GM23338 (cell line): ENCODE results near the gene EPB41L4A. TPM values are rescaled to one million over a fixed set of nuclear protein-coding genes. Genes with fewer than 3 reads are reported as not detected.

Experiments used
- ATAC-seq: fragments of 200-7000 bp; cut with Tn5 transposase; 3 replicates; pipeline ENCODE4 v1.9.1; 2020
- DNase-seq: peaks from one replicate; pipeline ENCODE4 v3.0.0-alpha.2; 2015; ENCODE audit warnings: low spot score
- H2AFZ ChIP-seq: fragments of 200-600 bp; sonication (generic); 2 replicates; pipeline ENCODE4 v1.8.0; 2016; ENCODE audit warnings: antibody characterized with exemption, mild to moderate bottlenecking, moderate library complexity
- H3F3A ChIP-seq: fragments of 200-600 bp; sonication (generic); replicated peaks from 2 replicates; pipeline ENCODE4 v1.8.0; 2017; ENCODE audit warnings: antibody characterized with exemption, mixed run types, low read depth
- H3K27ac ChIP-seq: fragments of 200-600 bp; sonication (generic); 2 replicates; pipeline ENCODE4 v1.6.1; 2016; ENCODE audit warnings: low read depth
- H3K27me3 ChIP-seq: fragments of 200-600 bp; sonication (generic); 2 replicates; pipeline ENCODE4 v1.8.0; 2016; ENCODE audit warnings: mild to moderate bottlenecking, mixed run types, moderate library complexity; ENCODE audit not compliant: insufficient read depth
- H3K36me3 ChIP-seq: fragments of 200-600 bp; sonication (generic); 2 replicates; pipeline ENCODE4 v1.8.0; 2016; ENCODE audit warnings: mild to moderate bottlenecking; ENCODE audit not compliant: insufficient read depth
- H3K4me1 ChIP-seq: fragments of 200-600 bp; sonication (generic); 2 replicates; pipeline ENCODE4 v1.8.0; 2016; ENCODE audit warnings: mild to moderate bottlenecking, moderate library complexity; ENCODE audit not compliant: insufficient read depth
- H3K4me2 ChIP-seq: fragments of 200-600 bp; sonication (generic); 2 replicates; pipeline ENCODE4 v1.7.1; 2017; ENCODE audit warnings: mixed run types
- H3K4me3 ChIP-seq: fragments of 200-600 bp; sonication (generic); 2 replicates; pipeline ENCODE4 v1.6.1; 2016; ENCODE audit warnings: mixed run types
- H3K79me2 ChIP-seq: fragments of 200-600 bp; sonication (generic); replicated peaks from 2 replicates; pipeline ENCODE4 v1.8.0; 2017; ENCODE audit warnings: mild to moderate bottlenecking; ENCODE audit not compliant: insufficient read depth
- H3K9me2 ChIP-seq: fragments of 200-600 bp; sonication (generic); 2 replicates; pipeline ENCODE4 v1.8.0; 2017; ENCODE audit not compliant: insufficient read depth
- H4K20me1 ChIP-seq: fragments of 200-600 bp; sonication (generic); replicated peaks from 2 replicates; pipeline ENCODE4 v1.8.0; 2017; ENCODE audit warnings: mild to moderate bottlenecking; ENCODE audit not compliant: insufficient read depth
- H3K27ac Mint-ChIP-seq: 2 replicates; pipeline ENCODE4 v1.8.0; 2020; ENCODE audit warnings: inconsistent platforms, mild to moderate bottlenecking, moderate library complexity, mixed read lengths
- H3K27me3 Mint-ChIP-seq: 3 replicates; pipeline ENCODE4 v1.8.0; 2022; ENCODE audit warnings: low read depth, mild to moderate bottlenecking, moderate library complexity, mixed read lengths, inconsistent platforms; ENCODE audit not compliant: insufficient read depth, poor library complexity
- H3K36me3 Mint-ChIP-seq: 3 replicates; pipeline ENCODE4 v1.8.0; 2021; ENCODE audit warnings: low read depth, mild to moderate bottlenecking, inconsistent platforms, moderate library complexity, mixed read lengths
- H3K4me1 Mint-ChIP-seq: 3 replicates; pipeline ENCODE4 v1.8.0; 2020; ENCODE audit warnings: mild to moderate bottlenecking, inconsistent platforms, mixed read lengths
- H3K4me3 Mint-ChIP-seq: 3 replicates; pipeline ENCODE4 v1.8.0; 2021; ENCODE audit warnings: moderate library complexity, mild to moderate bottlenecking, inconsistent platforms, mixed read lengths
- H3K9me3 Mint-ChIP-seq: 3 replicates; pipeline ENCODE4 v1.8.0; 2020; ENCODE audit warnings: moderate library complexity, mild to moderate bottlenecking, inconsistent platforms, mixed read lengths
- EZH2 ChIP-seq: fragments of 200-600 bp; sonication (generic); IDR thresholded peaks from one replicate; pipeline ENCODE4 v1.8.0; 2017; ENCODE audit warnings: antibody characterized with exemption, mild to moderate bottlenecking, low read depth; ENCODE audit not compliant: unreplicated experiment
- EZH2phosphoT487 ChIP-seq: fragments of 200-600 bp; sonication (generic); IDR thresholded peaks from one replicate; pipeline ENCODE4 v1.8.1; 2018; ENCODE audit warnings: antibody characterized with exemption; ENCODE audit not compliant: unreplicated experiment
- JUNB ChIP-seq: IDR thresholded peaks from one replicate; pipeline ENCODE4 v1.6.1; 2016; ENCODE audit warnings: antibody characterized with exemption; ENCODE audit not compliant: unreplicated experiment
- NANOG ChIP-seq: IDR thresholded peaks from 2 replicates; pipeline ENCODE4 v1.6.1; 2016; ENCODE audit warnings: antibody characterized with exemption, borderline replicate concordance
- POLR2AphosphoS5 ChIP-seq: IDR thresholded peaks from 2 replicates; pipeline ENCODE4 v1.6.1; 2016; ENCODE audit warnings: antibody characterized with exemption, low read depth
- STAT1 ChIP-seq: IDR thresholded peaks from one replicate; pipeline ENCODE4 v1.6.1; 2016; ENCODE audit warnings: antibody characterized with exemption; ENCODE audit not compliant: unreplicated experiment
- ZNF114 ChIP-seq: fragments of 250-450 bp; sonication (Bioruptor Pico); IDR thresholded peaks from 2 replicates; pipeline ENCODE4 v1.5.0; 2020; ENCODE audit warnings: mild to moderate bottlenecking, moderate library complexity
- polyA plus RNA-seq: library from polyadenylated mRNA; unstranded; fragments of >200 nt; fragmentation: Nextera tagmentation; extraction: Ambion mirVana; gene quantifications from 2 replicates; pipeline ENCODE4 v1.2.1, GENCODE V29; 2016
- total RNA-seq: library from RNA; depleted of rRNA; stranded (reverse); fragments of >200 nt; shearing (Covaris generic); gene quantifications from 2 replicates; pipeline ENCODE4 v1.2.3, GENCODE V29; 2014
- TF ChIP-seq, protein P1 (sequence below), 2 experiments: fragments of 200-600 bp in 1 of 2; sonication (generic) in 1 of 2; conservative IDR thresholded peaks; 2 replicates each; pipeline versions ENCODE4 v1.5.1 to v1.6.1; 2016 to 2017; ENCODE audit warnings: antibody characterized with exemption in 2 of 2, low read depth in 2 of 2, mild to moderate bottlenecking in 2 of 2, moderate library complexity in 1 of 2
- TF ChIP-seq, protein P2 (sequence below): IDR thresholded peaks from one replicate; pipeline ENCODE4 v1.6.1; 2018; ENCODE audit warnings: antibody characterized with exemption; ENCODE audit not compliant: unreplicated experiment
- TF ChIP-seq, protein P3 (sequence below): IDR thresholded peaks from 2 replicates; pipeline ENCODE4 v1.6.1; 2016; ENCODE audit warnings: antibody characterized with exemption
- TF ChIP-seq, protein P4 (sequence below): fragments of 250-450 bp; sonication (Bioruptor Pico); IDR thresholded peaks from 2 replicates; pipeline ENCODE4 v1.5.0; 2020; ENCODE audit warnings: mild to moderate bottlenecking, moderate library complexity

EPB41L4A gene
- total and polyA plus RNA-seq, 2 experiments from 2014 or later = 5.7 to 6.0 TPM

DNA sequence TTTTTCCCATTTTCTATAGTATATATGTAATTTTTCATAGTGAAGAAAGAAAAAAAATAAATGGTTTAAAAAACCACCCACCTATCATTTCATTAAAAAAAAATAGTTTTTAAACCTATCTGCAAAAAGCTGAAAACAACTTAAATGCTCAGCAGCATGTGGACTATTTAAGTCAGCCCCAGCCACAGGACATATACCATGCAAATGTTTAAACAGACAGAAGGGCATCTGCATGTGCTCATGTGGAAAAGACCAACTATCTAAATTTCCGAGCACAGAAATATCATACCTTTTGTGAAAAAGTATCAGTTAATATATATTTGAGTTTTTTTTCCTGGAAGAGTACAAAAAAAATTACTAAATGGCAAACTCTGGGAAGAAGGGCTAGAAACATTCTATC lies 143.4 kb downstream of the EPB41L4A start (continued):
- TF ChIP-seq NANOG (no peak), EZH2phosphoT487 (no peak), POLR2AphosphoS5 (no peak)
- TF ChIP-seq, protein P1, sequence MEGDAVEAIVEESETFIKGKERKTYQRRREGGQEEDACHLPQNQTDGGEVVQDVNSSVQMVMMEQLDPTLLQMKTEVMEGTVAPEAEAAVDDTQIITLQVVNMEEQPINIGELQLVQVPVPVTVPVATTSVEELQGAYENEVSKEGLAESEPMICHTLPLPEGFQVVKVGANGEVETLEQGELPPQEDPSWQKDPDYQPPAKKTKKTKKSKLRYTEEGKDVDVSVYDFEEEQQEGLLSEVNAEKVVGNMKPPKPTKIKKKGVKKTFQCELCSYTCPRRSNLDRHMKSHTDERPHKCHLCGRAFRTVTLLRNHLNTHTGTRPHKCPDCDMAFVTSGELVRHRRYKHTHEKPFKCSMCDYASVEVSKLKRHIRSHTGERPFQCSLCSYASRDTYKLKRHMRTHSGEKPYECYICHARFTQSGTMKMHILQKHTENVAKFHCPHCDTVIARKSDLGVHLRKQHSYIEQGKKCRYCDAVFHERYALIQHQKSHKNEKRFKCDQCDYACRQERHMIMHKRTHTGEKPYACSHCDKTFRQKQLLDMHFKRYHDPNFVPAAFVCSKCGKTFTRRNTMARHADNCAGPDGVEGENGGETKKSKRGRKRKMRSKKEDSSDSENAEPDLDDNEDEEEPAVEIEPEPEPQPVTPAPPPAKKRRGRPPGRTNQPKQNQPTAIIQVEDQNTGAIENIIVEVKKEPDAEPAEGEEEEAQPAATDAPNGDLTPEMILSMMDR (conservative IDR thresholded peaks at IDR 0.05; ENCODE audit: low read depth in 2 of 2) = no peak

DNA sequence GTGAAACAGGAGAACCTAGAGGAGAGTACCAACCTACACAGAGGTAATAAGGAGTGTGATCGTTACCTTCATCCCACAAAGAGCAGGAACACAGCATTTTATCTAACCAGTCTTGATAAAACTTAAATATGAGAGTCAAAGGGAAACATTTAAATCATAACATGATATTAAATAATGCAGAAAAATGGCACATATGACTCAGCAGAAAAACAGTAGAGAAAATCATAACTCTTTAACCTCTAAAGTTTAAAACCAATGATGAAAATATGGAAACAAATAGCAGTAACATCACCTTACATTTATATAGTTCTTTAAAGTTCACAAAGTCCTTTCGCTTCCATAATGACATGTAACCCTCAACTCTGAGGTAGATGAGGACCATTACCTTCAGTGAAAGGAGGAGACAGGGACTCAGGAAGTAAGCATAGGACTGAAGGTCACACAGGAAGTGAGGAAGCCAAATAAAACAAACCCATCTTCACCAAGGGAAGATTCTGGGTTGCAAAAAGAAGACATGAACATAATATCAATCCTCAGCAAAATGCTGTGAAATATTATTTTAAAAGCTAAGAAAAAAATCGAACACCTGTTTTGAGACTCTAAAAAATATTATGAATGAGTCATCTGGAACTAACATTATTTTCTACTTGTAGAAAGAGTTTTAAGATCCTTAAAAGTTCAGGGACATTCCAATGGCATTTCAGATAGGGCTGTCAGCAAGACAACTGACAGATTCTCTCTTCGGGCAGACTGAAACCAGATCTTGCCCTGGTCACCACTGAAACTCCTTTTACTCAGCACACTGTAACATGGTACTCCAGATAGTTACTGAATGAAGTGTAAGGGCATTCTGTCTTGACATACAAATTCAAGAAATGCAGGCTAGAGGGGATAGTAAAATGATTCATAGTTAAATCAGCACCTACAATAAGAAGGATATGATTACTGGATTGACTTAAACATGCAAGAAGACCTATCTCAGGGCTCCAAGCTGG lies 148.5 kb downstream of the EPB41L4A start:
- H3K4me1 ChIP-seq = no peaks in the 10 kb centered on the region
- Mint-ChIP-seq H3K9me3 (no peaks in the 10 kb centered on the region), H3K36me3 (no peaks in the 10 kb centered on the region), H3K27ac (peak overlapping the region; percentile 64; the same call in 1 of the 2 replicates), H3K27me3 (no peaks in the 10 kb centered on the region), H3K4me3 (no peak overlapping the region), H3K4me1 (peaks cover 10% of the 10 kb centered on the region; the same call in 2 of the 3 replicates)
- H3K27me3 ChIP-seq = no peaks in the 10 kb centered on the region
- no peak overlapping the region for H3K4me2 ChIP-seq
- no peaks in the 10 kb centered on the region for H3K79me2 ChIP-seq
- H3K4me3 ChIP-seq = no peak overlapping the region
- no peak overlapping the region for H3K27ac ChIP-seq
- no peaks in the 10 kb centered on the region for H3K9me2 ChIP-seq
- no peaks in the 10 kb centered on the region for H4K20me1 ChIP-seq
- ATAC-seq = no peak
- no peak overlapping the region for H2AFZ ChIP-seq
- H3K36me3 ChIP-seq = no peaks in the 10 kb centered on the region
- no peak for DNase-seq
- no peaks in the 10 kb centered on the region for H3F3A ChIP-seq
- TF ChIP-seq STAT1 (no peak), JUNB (no peak), ZNF114 (no peak), EZH2 (no peak), POLR2AphosphoS5 (no peak), NANOG (no peak)
- TF ChIP-seq, protein P2, sequence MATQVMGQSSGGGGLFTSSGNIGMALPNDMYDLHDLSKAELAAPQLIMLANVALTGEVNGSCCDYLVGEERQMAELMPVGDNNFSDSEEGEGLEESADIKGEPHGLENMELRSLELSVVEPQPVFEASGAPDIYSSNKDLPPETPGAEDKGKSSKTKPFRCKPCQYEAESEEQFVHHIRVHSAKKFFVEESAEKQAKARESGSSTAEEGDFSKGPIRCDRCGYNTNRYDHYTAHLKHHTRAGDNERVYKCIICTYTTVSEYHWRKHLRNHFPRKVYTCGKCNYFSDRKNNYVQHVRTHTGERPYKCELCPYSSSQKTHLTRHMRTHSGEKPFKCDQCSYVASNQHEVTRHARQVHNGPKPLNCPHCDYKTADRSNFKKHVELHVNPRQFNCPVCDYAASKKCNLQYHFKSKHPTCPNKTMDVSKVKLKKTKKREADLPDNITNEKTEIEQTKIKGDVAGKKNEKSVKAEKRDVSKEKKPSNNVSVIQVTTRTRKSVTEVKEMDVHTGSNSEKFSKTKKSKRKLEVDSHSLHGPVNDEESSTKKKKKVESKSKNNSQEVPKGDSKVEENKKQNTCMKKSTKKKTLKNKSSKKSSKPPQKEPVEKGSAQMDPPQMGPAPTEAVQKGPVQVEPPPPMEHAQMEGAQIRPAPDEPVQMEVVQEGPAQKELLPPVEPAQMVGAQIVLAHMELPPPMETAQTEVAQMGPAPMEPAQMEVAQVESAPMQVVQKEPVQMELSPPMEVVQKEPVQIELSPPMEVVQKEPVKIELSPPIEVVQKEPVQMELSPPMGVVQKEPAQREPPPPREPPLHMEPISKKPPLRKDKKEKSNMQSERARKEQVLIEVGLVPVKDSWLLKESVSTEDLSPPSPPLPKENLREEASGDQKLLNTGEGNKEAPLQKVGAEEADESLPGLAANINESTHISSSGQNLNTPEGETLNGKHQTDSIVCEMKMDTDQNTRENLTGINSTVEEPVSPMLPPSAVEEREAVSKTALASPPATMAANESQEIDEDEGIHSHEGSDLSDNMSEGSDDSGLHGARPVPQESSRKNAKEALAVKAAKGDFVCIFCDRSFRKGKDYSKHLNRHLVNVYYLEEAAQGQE = no peak
- TF ChIP-seq, protein P3, sequence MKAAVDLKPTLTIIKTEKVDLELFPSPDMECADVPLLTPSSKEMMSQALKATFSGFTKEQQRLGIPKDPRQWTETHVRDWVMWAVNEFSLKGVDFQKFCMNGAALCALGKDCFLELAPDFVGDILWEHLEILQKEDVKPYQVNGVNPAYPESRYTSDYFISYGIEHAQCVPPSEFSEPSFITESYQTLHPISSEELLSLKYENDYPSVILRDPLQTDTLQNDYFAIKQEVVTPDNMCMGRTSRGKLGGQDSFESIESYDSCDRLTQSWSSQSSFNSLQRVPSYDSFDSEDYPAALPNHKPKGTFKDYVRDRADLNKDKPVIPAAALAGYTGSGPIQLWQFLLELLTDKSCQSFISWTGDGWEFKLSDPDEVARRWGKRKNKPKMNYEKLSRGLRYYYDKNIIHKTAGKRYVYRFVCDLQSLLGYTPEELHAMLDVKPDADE = no peak
- TF ChIP-seq, protein P4, sequence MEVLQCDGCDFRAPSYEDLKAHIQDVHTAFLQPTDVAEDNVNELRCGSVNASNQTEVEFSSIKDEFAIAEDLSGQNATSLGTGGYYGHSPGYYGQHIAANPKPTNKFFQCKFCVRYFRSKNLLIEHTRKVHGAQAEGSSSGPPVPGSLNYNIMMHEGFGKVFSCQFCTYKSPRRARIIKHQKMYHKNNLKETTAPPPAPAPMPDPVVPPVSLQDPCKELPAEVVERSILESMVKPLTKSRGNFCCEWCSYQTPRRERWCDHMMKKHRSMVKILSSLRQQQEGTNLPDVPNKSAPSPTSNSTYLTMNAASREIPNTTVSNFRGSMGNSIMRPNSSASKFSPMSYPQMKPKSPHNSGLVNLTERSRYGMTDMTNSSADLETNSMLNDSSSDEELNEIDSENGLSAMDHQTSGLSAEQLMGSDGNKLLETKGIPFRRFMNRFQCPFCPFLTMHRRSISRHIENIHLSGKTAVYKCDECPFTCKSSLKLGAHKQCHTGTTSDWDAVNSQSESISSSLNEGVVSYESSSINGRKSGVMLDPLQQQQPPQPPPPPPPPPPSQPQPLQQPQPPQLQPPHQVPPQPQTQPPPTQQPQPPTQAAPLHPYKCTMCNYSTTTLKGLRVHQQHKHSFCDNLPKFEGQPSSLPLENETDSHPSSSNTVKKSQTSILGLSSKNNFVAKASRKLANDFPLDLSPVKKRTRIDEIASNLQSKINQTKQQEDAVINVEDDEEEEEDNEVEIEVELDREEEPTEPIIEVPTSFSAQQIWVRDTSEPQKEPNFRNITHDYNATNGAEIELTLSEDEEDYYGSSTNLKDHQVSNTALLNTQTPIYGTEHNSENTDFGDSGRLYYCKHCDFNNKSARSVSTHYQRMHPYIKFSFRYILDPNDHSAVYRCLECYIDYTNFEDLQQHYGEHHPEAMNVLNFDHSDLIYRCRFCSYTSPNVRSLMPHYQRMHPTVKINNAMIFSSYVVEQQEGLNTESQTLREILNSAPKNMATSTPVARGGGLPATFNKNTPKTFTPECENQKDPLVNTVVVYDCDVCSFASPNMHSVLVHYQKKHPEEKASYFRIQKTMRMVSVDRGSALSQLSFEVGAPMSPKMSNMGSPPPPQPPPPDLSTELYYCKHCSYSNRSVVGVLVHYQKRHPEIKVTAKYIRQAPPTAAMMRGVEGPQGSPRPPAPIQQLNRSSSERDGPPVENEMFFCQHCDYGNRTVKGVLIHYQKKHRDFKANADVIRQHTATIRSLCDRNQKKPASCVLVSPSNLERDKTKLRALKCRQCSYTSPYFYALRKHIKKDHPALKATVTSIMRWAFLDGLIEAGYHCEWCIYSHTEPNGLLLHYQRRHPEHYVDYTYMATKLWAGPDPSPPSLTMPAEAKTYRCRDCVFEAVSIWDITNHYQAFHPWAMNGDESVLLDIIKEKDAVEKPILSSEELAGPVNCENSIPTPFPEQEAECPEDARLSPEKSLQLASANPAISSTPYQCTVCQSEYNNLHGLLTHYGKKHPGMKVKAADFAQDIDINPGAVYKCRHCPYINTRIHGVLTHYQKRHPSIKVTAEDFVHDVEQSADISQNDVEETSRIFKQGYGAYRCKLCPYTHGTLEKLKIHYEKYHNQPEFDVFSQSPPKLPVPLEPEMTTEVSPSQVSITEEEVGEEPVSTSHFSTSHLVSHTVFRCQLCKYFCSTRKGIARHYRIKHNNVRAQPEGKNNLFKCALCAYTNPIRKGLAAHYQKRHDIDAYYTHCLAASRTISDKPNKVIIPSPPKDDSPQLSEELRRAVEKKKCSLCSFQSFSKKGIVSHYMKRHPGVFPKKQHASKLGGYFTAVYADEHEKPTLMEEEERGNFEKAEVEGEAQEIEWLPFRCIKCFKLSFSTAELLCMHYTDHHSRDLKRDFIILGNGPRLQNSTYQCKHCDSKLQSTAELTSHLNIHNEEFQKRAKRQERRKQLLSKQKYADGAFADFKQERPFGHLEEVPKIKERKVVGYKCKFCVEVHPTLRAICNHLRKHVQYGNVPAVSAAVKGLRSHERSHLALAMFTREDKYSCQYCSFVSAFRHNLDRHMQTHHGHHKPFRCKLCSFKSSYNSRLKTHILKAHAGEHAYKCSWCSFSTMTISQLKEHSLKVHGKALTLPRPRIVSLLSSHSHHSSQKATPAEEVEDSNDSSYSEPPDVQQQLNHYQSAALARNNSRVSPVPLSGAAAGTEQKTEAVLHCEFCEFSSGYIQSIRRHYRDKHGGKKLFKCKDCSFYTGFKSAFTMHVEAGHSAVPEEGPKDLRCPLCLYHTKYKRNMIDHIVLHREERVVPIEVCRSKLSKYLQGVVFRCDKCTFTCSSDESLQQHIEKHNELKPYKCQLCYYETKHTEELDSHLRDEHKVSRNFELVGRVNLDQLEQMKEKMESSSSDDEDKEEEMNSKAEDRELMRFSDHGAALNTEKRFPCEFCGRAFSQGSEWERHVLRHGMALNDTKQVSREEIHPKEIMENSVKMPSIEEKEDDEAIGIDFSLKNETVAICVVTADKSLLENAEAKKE (CRISPR knock-in tag) = no peak
